ENCODE measurements around the gene MOCS1. TPM values are rescaled to one million over a fixed set of nuclear protein-coding genes. Genes with fewer than 3 reads are reported as not detected.

MOCS1 gene
- total and polyA plus RNA-seq, 12 donors: 15.9 to 40.0 (median 20.9) TPM

- Histone ChIP-seq H3K27ac (peak overlapping the region in 4 of 10 donors; percentile 28 to 89 (median 44)), H3K36me3 (peaks cover 0 to 4% (median 0%) of the 10 kb centered on the region in 9 donors), H3K9me3 (no peaks in the 10 kb centered on the region), H3K4me3 (peak overlapping the region in 9 of 10 donors; percentile 78 to 95 (median 88)), H3K4me1 (peaks cover 3 to 79% (median 42%) of the 10 kb centered on the region in 9 donors), H3K27me3 (peaks cover 0 to 12% (median 0%) of the 10 kb centered on the region in 7 donors)
- TF ChIP-seq CTCF (IDR thresholded peaks at IDR 0.05): no peak
- no peak for ATAC-seq
- intact Hi-C loops (cut with DNase I): no loop called here
- 63 to 100% methylated on average over 1 of the region's 1 CpG for WGBS, 2 donors
- no peak for DNase-seq
Observed at GRCh38 chr6:39931607-39932006, 2.7 kb downstream of the MOCS1 start.

- no peak for DNase-seq
- Histone ChIP-seq H3K27ac (peak overlapping the region in 6 of 10 donors; percentile 28 to 89 (median 42)), H3K4me3 (peak overlapping the region in 5 of 10 donors; percentile 2 to 88 (median 19)), H3K27me3 (peaks cover 0 to 12% (median 0%) of the 10 kb centered on the region in 7 donors), H3K4me1 (peaks cover 3 to 79% (median 42%) of the 10 kb centered on the region in 9 donors), H3K9me3 (no peaks in the 10 kb centered on the region), H3K36me3 (peaks cover 0 to 12% (median 0%) of the 10 kb centered on the region in 9 donors)
- 73 to 75% methylated on average over 4 of the region's 4 CpGs for WGBS, 2 donors
- no peak for TF ChIP-seq CTCF (IDR thresholded peaks at IDR 0.05)
- intact Hi-C loops (cut with DNase I): no loop called here
- no peak for ATAC-seq
Observed at GRCh38 chr6:39930540-39930939, 3.7 kb downstream of the MOCS1 start.

- intact Hi-C loops (cut with DNase I): no loop called here
- Histone ChIP-seq H3K36me3 (peaks cover 0 to 18% (median 0%) of the 10 kb centered on the region in 9 donors), H3K27ac (peak overlapping the region in 5 of 10 donors; percentile 36 to 89 (median 43)), H3K4me1 (peaks cover 3 to 73% (median 38%) of the 10 kb centered on the region in 9 donors), H3K4me3 (peak overlapping the region in 4 of 10 donors; percentile 2 to 88 (median 50)), H3K9me3 (no peaks in the 10 kb centered on the region), H3K27me3 (peaks cover 0 to 12% (median 0%) of the 10 kb centered on the region in 7 donors)
- 72 to 80% methylated on average over 11 of the region's 11 CpGs for WGBS, 2 donors
- ATAC-seq: no peak
- no peak for DNase-seq
- TF ChIP-seq CTCF (IDR thresholded peaks at IDR 0.05): no peak
Observed at GRCh38 chr6:39929733-39930461, 4.4 kb downstream of the MOCS1 start.

GRCh38 chr6:39929039-39929732, 5.1 kb downstream of the MOCS1 start:
- H3K36me3 ChIP-seq: peaks cover 0 to 26% (median 0%) of the 10 kb centered on the region in 9 donors
- no peaks in the 10 kb centered on the region for H3K9me3 ChIP-seq
- no peak for TF ChIP-seq CTCF (IDR thresholded peaks at IDR 0.05)
- no peak for ATAC-seq
- DNase-seq: no peak
- H3K27me3 ChIP-seq: peaks cover 0 to 7% (median 0%) of the 10 kb centered on the region in 7 donors
- intact Hi-C loops (cut with DNase I): no loop called here
- no peak overlapping the region for H3K27ac ChIP-seq
- WGBS, 2 donors: 56 to 72% methylated on average over 9 of the region's 9 CpGs
- no peak overlapping the region for H3K4me3 ChIP-seq
- H3K4me1 ChIP-seq: peaks cover 3 to 68% (median 44%) of the 10 kb centered on the region in 9 donors
